RWPE2 (cell line): Measurements from ENCODE around the gene BTBD9.

Source experiments
- ATAC-seq: fragments of 200-7000 bp; cut with Tn5 transposase; 3 replicates; pipeline ENCODE4 v1.9.1; 2021; ENCODE audit warnings: low read depth
- DNase-seq: peaks from one replicate; pipeline ENCODE4 v3.0.0-alpha.2; 2020; ENCODE audit warnings: low spot score
- H3K27ac ChIP-seq: fragments of 450-650 bp; 2 replicates; pipeline ENCODE4 v1.5.1; 2017; ENCODE audit warnings: mild to moderate bottlenecking; ENCODE audit not compliant: poor library complexity, severe bottlenecking
- H3K27me3 ChIP-seq: fragments of 250-450 bp; sonication (Bioruptor Pico); 2 replicates; pipeline ENCODE4 v1.5.1; 2021; ENCODE audit warnings: mild to moderate bottlenecking, moderate library complexity; ENCODE audit not compliant: insufficient read depth, poor library complexity, severe bottlenecking
- H3K36me3 ChIP-seq: fragments of 250-450 bp; sonication (Bioruptor Pico); 2 replicates; pipeline ENCODE4 v1.5.1; 2020; ENCODE audit warnings: low read depth, mild to moderate bottlenecking, moderate library complexity
- H3K4me1 ChIP-seq: fragments of 250-450 bp; sonication (Bioruptor Pico); 2 replicates; pipeline ENCODE4 v1.5.1; 2021; ENCODE audit warnings: mild to moderate bottlenecking, moderate library complexity; ENCODE audit not compliant: insufficient read depth, poor library complexity, severe bottlenecking
- H3K4me3 ChIP-seq: fragments of 250-450 bp; sonication (Bioruptor Pico); 2 replicates; pipeline ENCODE4 v1.5.1; 2021; ENCODE audit warnings: mild to moderate bottlenecking, moderate library complexity; ENCODE audit not compliant: severe bottlenecking
- H3K9me3 ChIP-seq: fragments of 250-450 bp; sonication (Bioruptor Pico); 2 replicates; pipeline ENCODE4 v1.5.1; 2021; ENCODE audit warnings: mild to moderate bottlenecking, moderate library complexity; ENCODE audit not compliant: severe bottlenecking
- TF ChIP-seq, protein P1 (sequence below): fragments of 450-650 bp; IDR thresholded peaks from one replicate; pipeline ENCODE4 v1.5.1; 2017; ENCODE audit warnings: mild to moderate bottlenecking, moderate library complexity; ENCODE audit not compliant: poor library complexity, severe bottlenecking

The BTBD9 gene

DNA sequence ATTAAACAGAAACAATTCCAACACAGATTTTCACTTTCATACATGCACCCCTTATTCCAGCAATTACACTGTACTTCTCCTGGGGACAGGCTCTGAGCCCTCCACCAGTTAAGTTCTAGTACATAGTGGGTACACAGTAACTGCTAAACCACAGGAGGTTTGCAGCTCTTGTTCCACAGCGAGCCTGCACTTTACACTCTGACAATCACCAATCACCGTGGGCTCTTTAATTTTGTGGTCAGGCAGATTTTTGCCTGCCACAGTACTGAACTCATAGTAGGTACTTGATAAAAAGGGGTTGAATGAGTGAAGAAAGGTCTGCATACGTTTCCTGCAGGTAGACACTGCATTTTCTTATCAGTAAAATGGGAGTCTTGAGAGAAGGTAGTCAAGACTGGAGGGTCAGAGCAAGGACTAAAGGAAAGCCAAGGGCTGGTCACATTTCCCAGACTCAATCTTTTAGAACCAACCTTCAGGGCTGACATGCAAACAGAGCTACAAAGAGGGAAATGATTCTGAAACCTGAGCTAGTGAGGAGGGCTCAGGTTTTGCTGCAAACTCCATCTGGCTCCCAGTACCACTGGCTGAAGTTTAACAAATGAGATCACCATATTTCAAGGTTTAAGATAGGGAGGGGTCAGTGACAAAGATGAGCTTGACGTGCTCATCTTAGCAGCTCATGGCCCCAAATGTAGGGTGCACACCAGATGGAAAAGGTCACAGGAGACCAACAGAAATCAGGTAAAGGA lies 404.6 kb downstream of the BTBD9 start:
- H3K4me1 ChIP-seq = peaks cover 8% of the 10 kb centered on the region

DNA sequence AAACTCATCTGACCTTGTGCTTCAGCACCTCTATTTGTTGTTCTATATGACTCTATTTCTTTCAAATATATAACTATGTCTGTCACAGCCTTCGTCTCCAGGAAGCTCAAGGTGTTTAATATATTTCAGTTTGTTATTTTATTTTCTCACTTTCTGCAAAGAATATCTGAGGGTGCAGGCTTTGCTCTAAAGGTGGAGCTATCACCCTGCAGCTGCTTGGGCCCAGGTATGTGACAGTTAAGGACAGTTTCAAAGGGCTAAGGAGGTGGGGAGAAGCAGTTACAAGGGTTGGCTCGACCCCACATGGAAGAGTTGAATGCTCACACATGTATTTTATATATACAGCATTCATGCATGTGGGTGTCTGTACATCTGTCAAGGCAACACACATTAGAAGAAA lies 405.6 kb downstream of the BTBD9 start:
- ATAC-seq (no peak), DNase-seq (no peak)
- peaks cover 6% of the 10 kb centered on the region for H3K4me1 ChIP-seq
- H3K27ac ChIP-seq = no peak overlapping the region
- H3K36me3 ChIP-seq = no peaks in the 10 kb centered on the region
- H3K27me3 ChIP-seq = no peaks in the 10 kb centered on the region
- H3K9me3 ChIP-seq = no peaks in the 10 kb centered on the region
- TF ChIP-seq, protein P1, sequence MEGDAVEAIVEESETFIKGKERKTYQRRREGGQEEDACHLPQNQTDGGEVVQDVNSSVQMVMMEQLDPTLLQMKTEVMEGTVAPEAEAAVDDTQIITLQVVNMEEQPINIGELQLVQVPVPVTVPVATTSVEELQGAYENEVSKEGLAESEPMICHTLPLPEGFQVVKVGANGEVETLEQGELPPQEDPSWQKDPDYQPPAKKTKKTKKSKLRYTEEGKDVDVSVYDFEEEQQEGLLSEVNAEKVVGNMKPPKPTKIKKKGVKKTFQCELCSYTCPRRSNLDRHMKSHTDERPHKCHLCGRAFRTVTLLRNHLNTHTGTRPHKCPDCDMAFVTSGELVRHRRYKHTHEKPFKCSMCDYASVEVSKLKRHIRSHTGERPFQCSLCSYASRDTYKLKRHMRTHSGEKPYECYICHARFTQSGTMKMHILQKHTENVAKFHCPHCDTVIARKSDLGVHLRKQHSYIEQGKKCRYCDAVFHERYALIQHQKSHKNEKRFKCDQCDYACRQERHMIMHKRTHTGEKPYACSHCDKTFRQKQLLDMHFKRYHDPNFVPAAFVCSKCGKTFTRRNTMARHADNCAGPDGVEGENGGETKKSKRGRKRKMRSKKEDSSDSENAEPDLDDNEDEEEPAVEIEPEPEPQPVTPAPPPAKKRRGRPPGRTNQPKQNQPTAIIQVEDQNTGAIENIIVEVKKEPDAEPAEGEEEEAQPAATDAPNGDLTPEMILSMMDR = no peak
- H3K4me3 ChIP-seq = no peak overlapping the region

More for the DNA sequence above, 404.6 kb downstream of the BTBD9 start:
- DNase-seq (no peak), ATAC-seq (no peak)
- Histone ChIP-seq H3K27me3 (no peaks in the 10 kb centered on the region), H3K36me3 (no peaks in the 10 kb centered on the region), H3K27ac (no peak overlapping the region), H3K4me3 (no peak overlapping the region), H3K9me3 (no peaks in the 10 kb centered on the region)
- TF ChIP-seq, protein P1 = no peak

DNA sequence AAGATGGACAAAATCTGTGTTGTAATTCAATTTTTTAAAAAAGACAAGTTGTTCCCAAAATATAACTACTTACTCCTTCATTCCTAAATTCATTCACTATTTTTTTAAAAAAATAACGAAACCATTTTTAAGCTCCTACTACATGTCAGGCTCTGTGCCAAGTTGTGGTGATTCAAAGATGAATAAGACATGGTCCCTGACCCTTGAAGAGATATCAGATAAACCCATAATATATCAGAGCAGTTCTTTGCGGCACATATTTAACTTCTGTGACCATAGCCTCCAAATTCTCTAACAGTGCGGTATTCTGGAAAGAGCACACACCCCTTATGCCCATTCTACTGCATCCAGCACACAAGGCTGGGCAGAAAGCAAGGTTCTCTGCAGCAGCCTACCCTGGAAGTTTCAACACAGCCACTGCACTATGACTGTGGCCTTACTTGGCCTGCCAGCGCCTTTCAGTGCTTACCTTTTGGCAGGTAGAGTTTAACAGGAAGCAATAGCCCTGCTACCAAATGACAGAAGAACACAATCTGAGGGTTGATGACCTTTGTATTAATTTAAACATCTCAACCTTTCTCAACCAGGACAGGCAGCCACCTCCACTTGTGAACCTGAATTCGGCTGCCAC lies 406.5 kb downstream of the BTBD9 start:
- TF ChIP-seq, protein P1 = no peak
- Histone ChIP-seq H3K27me3 (no peaks in the 10 kb centered on the region), H3K9me3 (no peaks in the 10 kb centered on the region), H3K27ac (no peak overlapping the region), H3K36me3 (no peaks in the 10 kb centered on the region), H3K4me1 (peaks cover 6% of the 10 kb centered on the region), H3K4me3 (no peak overlapping the region)
- DNase-seq (no peak), ATAC-seq (peak; percentile 67)

DNA sequence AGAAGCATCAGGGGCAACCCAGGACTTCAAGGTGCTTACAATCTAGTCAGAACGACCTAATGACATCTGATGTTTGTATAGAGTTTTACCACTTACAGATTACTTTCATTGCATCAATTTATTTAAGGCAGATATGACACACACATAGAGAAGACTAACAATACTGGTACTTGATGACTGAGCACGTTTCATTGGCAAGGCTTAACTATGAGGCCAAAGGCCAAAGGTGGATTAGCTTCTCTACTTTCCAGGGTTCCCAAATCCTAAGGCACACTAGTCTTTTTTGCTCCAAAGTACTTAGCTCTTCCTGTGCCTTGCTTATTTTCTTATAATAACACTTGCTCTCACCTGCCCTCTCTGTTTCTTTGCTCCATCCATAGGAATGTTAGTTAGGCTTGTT lies 414.0 kb downstream of the BTBD9 start:
- Histone ChIP-seq H3K36me3 (no peaks in the 10 kb centered on the region), H3K27ac (no peak overlapping the region), H3K27me3 (no peaks in the 10 kb centered on the region), H3K9me3 (no peaks in the 10 kb centered on the region), H3K4me3 (no peak overlapping the region), H3K4me1 (no peaks in the 10 kb centered on the region)
- no peak for DNase-seq
- no peak for ATAC-seq
- TF ChIP-seq, protein P1 = no peak

DNA sequence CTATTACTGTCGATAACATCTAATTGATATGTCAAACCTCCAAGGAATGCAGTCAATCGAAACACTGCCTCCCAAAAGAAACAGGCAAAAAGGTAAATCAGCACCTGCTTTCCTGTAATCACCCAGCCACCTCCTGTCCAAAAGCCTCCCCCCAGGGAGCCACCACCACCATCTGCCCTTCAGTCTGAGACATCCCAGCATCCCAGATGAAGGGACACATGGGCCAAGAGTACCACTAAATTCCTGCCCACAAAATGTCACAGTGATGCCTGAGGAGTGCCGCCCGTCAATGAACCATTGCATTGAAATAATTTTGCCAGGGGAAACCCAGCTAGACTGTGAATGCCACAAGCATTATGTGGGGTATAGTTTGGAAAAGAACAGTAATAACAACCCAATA lies 418.5 kb downstream of the BTBD9 start:
- Histone ChIP-seq H3K4me3 (no peak overlapping the region), H3K9me3 (no peaks in the 10 kb centered on the region), H3K36me3 (no peaks in the 10 kb centered on the region), H3K27ac (no peak overlapping the region), H3K4me1 (no peaks in the 10 kb centered on the region), H3K27me3 (no peaks in the 10 kb centered on the region)
- TF ChIP-seq, protein P1 = no peak
- ATAC-seq = no peak
- no peak for DNase-seq
